HUDEP-2 (cell line): ENCODE data around the gene GPS2.

Experiments
- DNase-seq, 76 experiments: peaks; one replicate each; lab custom pipeline; 2025; ENCODE audit not compliant: unreplicated experiment in 76 of 76; lab: John Stamatoyannopoulos, UW

Gene GPS2

GRCh38 chr17:7314719-7315569, at the start of gene GPS2:
TSS of gene GPS2 (minus strand) at chr17:7315360. CDS start at chr17:7315052, 308 bp downstream.
- DNase-seq, result peak in 66 of 76 experiments; percentile 35 to 89 (median 77)

- DNase-seq, result no peak
Observed at GRCh38 chr17:7363311-7363710, 48.2 kb upstream of the GPS2 start.

GRCh38 chr17:7361906-7362305, 46.7 kb upstream of the GPS2 start:
- no peak for DNase-seq

- DNase-seq, result no peak
Observed at GRCh38 chr17:7357381-7357780, 42.2 kb upstream of the GPS2 start.

- no peak for DNase-seq
Observed at GRCh38 chr17:7356756-7357155, 41.6 kb upstream of the GPS2 start.

GRCh38 chr17:7356072-7356549, 41.0 kb upstream of the GPS2 start:
- DNase-seq, result peak in 63 of 76 experiments; percentile 7 to 81 (median 64)

GRCh38 chr17:7355573-7355972, 40.4 kb upstream of the GPS2 start:
- DNase-seq, result no peak

GRCh38 chr17:7355053-7355452, 39.9 kb upstream of the GPS2 start, which contains the start of gene TMEM95:
TSS of gene TMEM95 (plus strand) at chr17:7355156. CDS start at chr17:7355205, 49 bp downstream.
- DNase-seq, result peak in 65 of 76 experiments; percentile 20 to 86 (median 71)

- peak in 10 of 76 experiments; percentile 1 to 20 (median 6) for DNase-seq
Observed at GRCh38 chr17:7354262-7354843, 39.2 kb upstream of the GPS2 start.

- DNase-seq, result no peak
Observed at GRCh38 chr17:7352910-7353635, 37.9 kb upstream of the GPS2 start.

GRCh38 chr17:7352503-7352889, 37.3 kb upstream of the GPS2 start:
- DNase-seq, result no peak

- DNase-seq, result peak in 64 of 76 experiments; percentile 22 to 91 (median 75)
Observed at GRCh38 chr17:7351665-7352502, 36.7 kb upstream of the GPS2 start, which contains the start of gene KCTD11. TSS of gene KCTD11 (plus strand) at chr17:7352162.

GRCh38 chr17:7348478-7349242, 33.5 kb upstream of the GPS2 start:
- DNase-seq, result no peak

GRCh38 chr17:7347630-7348477, 32.7 kb upstream of the GPS2 start:
- DNase-seq, result no peak

- no peak for DNase-seq
Observed at GRCh38 chr17:7346761-7347614, 31.8 kb upstream of the GPS2 start.

GRCh38 chr17:7343250-7343649, 28.1 kb upstream of the GPS2 start:
- DNase-seq, result no peak

- no peak for DNase-seq
Observed at GRCh38 chr17:7341842-7342241, 26.7 kb upstream of the GPS2 start.

- no peak for DNase-seq
Observed at GRCh38 chr17:7340179-7340578, 25.0 kb upstream of the GPS2 start.
